Neural cell (in vitro differentiated cells): ENCODE measurements around the gene RRAGB. TPM values are rescaled to one million over a fixed set of nuclear protein-coding genes. Genes with fewer than 3 reads are reported as not detected.
"Not testable (repeated sequence)": the region's sequence is repeated elsewhere in the genome, so short reads cannot be mapped to it uniquely, and the experiment has no call there.

Experiments
- H2AFZ ChIP-seq: fragments of 200-600, 300-800 bp; sonication (generic), shearing (Covaris generic); 2 replicates; pipeline ENCODE4 v1.6.0; 2014; ENCODE audit warnings: low read depth, mild to moderate bottlenecking, antibody characterized with exemption, low read length, moderate library complexity
- H3F3A ChIP-seq: fragments of 200-600 bp; shearing (Covaris generic); 2 replicates; pipeline ENCODE4 v1.6.1; 2016; ENCODE audit warnings: mild to moderate bottlenecking, moderate library complexity, mixed read lengths, antibody characterized with exemption, low read length; ENCODE audit not compliant: insufficient read depth, poor library complexity, severe bottlenecking
- H3K27ac ChIP-seq: fragments of 200-600, 300-800 bp; sonication (generic), shearing (Covaris generic); 2 replicates; pipeline ENCODE4 v1.5.1; 2014; ENCODE audit warnings: mild to moderate bottlenecking, low read length, moderate library complexity
- H3K27me3 ChIP-seq: fragments of 300-800, 200-600 bp; sonication (generic), shearing (Covaris generic); 2 replicates; pipeline ENCODE4 v1.6.0; 2014; ENCODE audit warnings: mild to moderate bottlenecking, low read depth, low read length, moderate library complexity; ENCODE audit not compliant: insufficient read depth
- H3K36me3 ChIP-seq: fragments of 300-800, 200-600 bp; sonication (generic), shearing (Covaris generic); 2 replicates; pipeline ENCODE4 v1.5.1; 2014; ENCODE audit warnings: mild to moderate bottlenecking, antibody characterized with exemption, low read length, moderate library complexity; ENCODE audit not compliant: insufficient read depth
- H3K4me2 ChIP-seq: fragments of 300-800, 200-600 bp; sonication (generic), shearing (Covaris generic); 2 replicates; pipeline ENCODE4 v1.6.0; 2014; ENCODE audit warnings: mild to moderate bottlenecking, low read length
- H3K4me3 ChIP-seq: fragments of 300-800, 200-600 bp; sonication (generic), shearing (Covaris generic); 2 replicates; pipeline ENCODE4 v1.5.1; 2014; ENCODE audit warnings: mild to moderate bottlenecking, low read length, moderate library complexity
- H3K79me2 ChIP-seq: fragments of 200-600 bp; shearing (Covaris generic); replicated peaks from 2 replicates; pipeline ENCODE4 v1.6.0; 2014; ENCODE audit warnings: mild to moderate bottlenecking, low read length, moderate library complexity; ENCODE audit not compliant: insufficient read depth
- H3K9ac ChIP-seq: fragments of 300-800, 200-600 bp; sonication (generic), shearing (Covaris generic); 2 replicates; pipeline ENCODE4 v1.6.1; 2016; ENCODE audit warnings: mild to moderate bottlenecking, low read length, mixed read lengths
- H3K9me2 ChIP-seq: fragments of 200-600 bp; shearing (Covaris generic); 2 replicates; pipeline ENCODE4 v1.6.1; 2016; ENCODE audit warnings: mild to moderate bottlenecking, low read length, mixed read lengths; ENCODE audit not compliant: insufficient read depth
- H3K9me3 ChIP-seq: fragments of 200-600, 300-800 bp; sonication (generic), shearing (Covaris generic); 2 replicates; pipeline ENCODE4 v1.6.1; 2016; ENCODE audit warnings: mild to moderate bottlenecking, mixed run types, low read length, moderate library complexity, mixed read lengths
- H4K20me1 ChIP-seq: fragments of 200-600 bp; shearing (Covaris generic); 2 replicates; pipeline ENCODE4 v1.6.1; 2016; ENCODE audit warnings: mild to moderate bottlenecking, mixed run types; ENCODE audit not compliant: insufficient read depth
- CTCF ChIP-seq: fragments of 450-650 bp; IDR thresholded peaks from 2 replicates; pipeline ENCODE4 v1.5.1; 2014; ENCODE audit warnings: antibody characterized with exemption, mild to moderate bottlenecking, moderate library complexity; ENCODE audit not compliant: poor library complexity, severe bottlenecking
- EP300 ChIP-seq: fragments of 450-650 bp; conservative IDR thresholded peaks from 2 replicates; pipeline ENCODE4 v1.6.1; 2014; ENCODE audit warnings: antibody characterized with exemption, mild to moderate bottlenecking, moderate library complexity; ENCODE audit not compliant: poor library complexity, severe bottlenecking
- EZH2 ChIP-seq: fragments of 200-600, 300-800 bp; shearing (Covaris generic), sonication (generic); IDR thresholded peaks from 2 replicates; pipeline ENCODE4 v1.6.1; 2014; ENCODE audit warnings: antibody characterized with exemption, low read length, borderline replicate concordance, mild to moderate bottlenecking; ENCODE audit not compliant: insufficient read depth, poor library complexity, severe bottlenecking
- MXI1 ChIP-seq: fragments of 450-650 bp; conservative IDR thresholded peaks from 2 replicates; pipeline ENCODE4 v1.6.1; 2014; ENCODE audit warnings: antibody characterized with exemption, mild to moderate bottlenecking; ENCODE audit not compliant: poor library complexity, severe bottlenecking
- POLR2AphosphoS5 ChIP-seq: IDR thresholded peaks from 2 replicates; pipeline ENCODE4 v1.6.1; 2012
- RAD21 ChIP-seq: fragments of 450-650 bp; conservative IDR thresholded peaks from 2 replicates; pipeline ENCODE4 v1.6.1; 2014; ENCODE audit warnings: antibody characterized with exemption, mild to moderate bottlenecking, moderate library complexity
- REST ChIP-seq: IDR thresholded peaks from 2 replicates; pipeline ENCODE4 v1.6.1; 2012; ENCODE audit warnings: borderline replicate concordance
- SMC3 ChIP-seq: fragments of 450-650 bp; conservative IDR thresholded peaks from 2 replicates; pipeline ENCODE4 v1.6.1; 2014; ENCODE audit warnings: antibody characterized with exemption, mild to moderate bottlenecking, moderate library complexity; ENCODE audit not compliant: poor library complexity
- TAF1 ChIP-seq: IDR thresholded peaks from 2 replicates; pipeline ENCODE4 v1.6.1; 2012; ENCODE audit warnings: low read depth
- polyA plus RNA-seq: library from polyadenylated mRNA; depleted of rRNA; stranded (reverse); fragments of >200 nt; gene quantifications from 2 replicates; pipeline ENCODE4 v1.2.3, GENCODE V29; 2014

Gene RRAGB
- polyA plus RNA-seq, 1 donor from 2014 or later: 124 TPM

GRCh38 chrX:55702671-55703070 is 14.9 kb upstream of the RRAGB start:
- H3K4me3 ChIP-seq: no peak overlapping the region
- H3K9me3 ChIP-seq: no peaks in the 10 kb centered on the region
- no peaks in the 10 kb centered on the region for H3K27me3 ChIP-seq
- no peaks in the 10 kb centered on the region for H4K20me1 ChIP-seq
- H3K36me3 ChIP-seq: no peaks in the 10 kb centered on the region
- H3K79me2 ChIP-seq: no peaks in the 10 kb centered on the region
- no peaks in the 10 kb centered on the region for H3K9me2 ChIP-seq
- H3K27ac ChIP-seq: no peak overlapping the region
- no peak overlapping the region for H2AFZ ChIP-seq
- no peak overlapping the region for H3K4me2 ChIP-seq
- no peak for TF ChIP-seq TAF1
- TF ChIP-seq EP300: no peak
- no peak for TF ChIP-seq SMC3
- no peak for TF ChIP-seq MXI1
- no peak for TF ChIP-seq CTCF
- no peak for TF ChIP-seq RAD21
- TF ChIP-seq REST: no peak
- TF ChIP-seq POLR2AphosphoS5: no peak
- no peak for TF ChIP-seq EZH2
- H3F3A ChIP-seq: no peaks in the 10 kb centered on the region
- no peak overlapping the region for H3K9ac ChIP-seq

- not testable (repeated sequence) for H4K20me1 ChIP-seq, H3K36me3 ChIP-seq, H3K9me2 ChIP-seq, H3K4me3 ChIP-seq, H3K27me3 ChIP-seq, H3K9ac ChIP-seq, H3K79me2 ChIP-seq, H2AFZ ChIP-seq, H3K4me2 ChIP-seq, H3K9me3 ChIP-seq, H3F3A ChIP-seq, H3K27ac ChIP-seq
Observed at GRCh38 chrX:55703436-55703835, 14.1 kb upstream of the RRAGB start.

- H3K4me2 ChIP-seq, H4K20me1 ChIP-seq, H3K4me3 ChIP-seq, H3F3A ChIP-seq, H2AFZ ChIP-seq, H3K9ac ChIP-seq, H3K36me3 ChIP-seq, H3K27ac ChIP-seq, H3K9me3 ChIP-seq, H3K27me3 ChIP-seq, H3K9me2 ChIP-seq, H3K79me2 ChIP-seq: not testable (repeated sequence)
Observed at GRCh38 chrX:55705066-55705465, 12.5 kb upstream of the RRAGB start.
